ENCODE measurements around the gene CYTH1.
"Not testable (repeated sequence)": the region's sequence is repeated elsewhere in the genome, so short reads cannot be mapped to it uniquely, and the experiment has no call there.

Gene CYTH1

DNA sequence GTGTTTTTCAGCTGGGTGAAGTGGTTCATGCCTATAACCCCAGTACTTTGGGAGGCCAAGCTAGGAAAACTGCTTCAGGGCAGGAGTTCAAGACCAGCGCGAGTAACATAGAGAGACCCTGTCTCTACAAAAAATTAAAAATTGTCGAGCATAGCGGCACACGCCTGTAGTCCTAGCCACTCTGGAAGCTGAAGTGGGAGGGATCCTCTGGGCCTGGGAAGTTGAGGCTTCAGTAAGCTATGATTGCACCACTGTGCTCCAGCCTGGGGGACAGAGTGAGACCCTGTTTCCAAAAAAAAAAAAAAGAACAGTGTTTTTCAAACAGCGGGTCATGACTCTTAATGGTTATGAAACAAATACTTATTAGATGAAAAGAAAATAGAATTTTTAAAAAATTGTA lies 2.3 kb upstream of the CYTH1 start:
- H3K27ac Mint-ChIP-seq = peak overlapping the region; percentile 43
- H3K4me3 Mint-ChIP-seq = peak overlapping the region; percentile 66
- peaks cover 2% of the 10 kb centered on the region for H3K36me3 Mint-ChIP-seq
- H3K4me1 Mint-ChIP-seq = peaks cover 69% of the 10 kb centered on the region
- H3K9me3 Mint-ChIP-seq = no peaks in the 10 kb centered on the region
- H3K27me3 Mint-ChIP-seq = no peaks in the 10 kb centered on the region

DNA sequence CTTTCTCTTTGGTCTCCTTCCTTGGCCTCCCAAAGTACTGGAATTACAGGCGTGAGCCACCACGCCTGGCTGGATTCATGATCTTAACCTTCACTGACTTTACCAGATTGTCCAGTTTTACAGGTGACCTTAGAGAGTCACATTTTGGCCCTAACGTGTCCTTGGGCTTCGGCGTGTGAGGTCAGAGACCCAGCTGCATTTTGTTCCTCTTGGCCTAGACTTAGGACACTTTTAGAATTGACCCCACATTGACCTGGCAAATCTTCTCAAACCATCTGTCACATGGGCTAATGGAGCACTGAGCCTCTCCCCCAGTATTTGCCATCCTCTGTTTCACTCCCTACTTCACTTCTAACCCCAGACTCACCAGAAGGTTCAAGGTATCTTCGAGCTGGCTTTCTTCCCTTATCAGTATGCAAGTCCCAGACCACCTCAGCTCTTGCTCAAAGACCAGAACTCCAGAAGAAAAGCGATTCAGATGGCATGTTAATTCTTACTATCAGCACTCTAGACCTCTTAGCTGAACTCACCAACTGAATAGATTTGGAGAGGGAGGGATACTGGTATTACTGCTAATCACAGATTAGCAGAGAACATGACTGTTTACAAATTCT lies 1.7 kb upstream of the CYTH1 start:
- Mint-ChIP-seq H3K4me1 (peaks cover 69% of the 10 kb centered on the region), H3K4me3 (peak overlapping the region; percentile 66), H3K9me3 (no peaks in the 10 kb centered on the region), H3K27ac (peak overlapping the region; percentile 43), H3K27me3 (no peaks in the 10 kb centered on the region), H3K36me3 (peaks cover 2% of the 10 kb centered on the region)

DNA sequence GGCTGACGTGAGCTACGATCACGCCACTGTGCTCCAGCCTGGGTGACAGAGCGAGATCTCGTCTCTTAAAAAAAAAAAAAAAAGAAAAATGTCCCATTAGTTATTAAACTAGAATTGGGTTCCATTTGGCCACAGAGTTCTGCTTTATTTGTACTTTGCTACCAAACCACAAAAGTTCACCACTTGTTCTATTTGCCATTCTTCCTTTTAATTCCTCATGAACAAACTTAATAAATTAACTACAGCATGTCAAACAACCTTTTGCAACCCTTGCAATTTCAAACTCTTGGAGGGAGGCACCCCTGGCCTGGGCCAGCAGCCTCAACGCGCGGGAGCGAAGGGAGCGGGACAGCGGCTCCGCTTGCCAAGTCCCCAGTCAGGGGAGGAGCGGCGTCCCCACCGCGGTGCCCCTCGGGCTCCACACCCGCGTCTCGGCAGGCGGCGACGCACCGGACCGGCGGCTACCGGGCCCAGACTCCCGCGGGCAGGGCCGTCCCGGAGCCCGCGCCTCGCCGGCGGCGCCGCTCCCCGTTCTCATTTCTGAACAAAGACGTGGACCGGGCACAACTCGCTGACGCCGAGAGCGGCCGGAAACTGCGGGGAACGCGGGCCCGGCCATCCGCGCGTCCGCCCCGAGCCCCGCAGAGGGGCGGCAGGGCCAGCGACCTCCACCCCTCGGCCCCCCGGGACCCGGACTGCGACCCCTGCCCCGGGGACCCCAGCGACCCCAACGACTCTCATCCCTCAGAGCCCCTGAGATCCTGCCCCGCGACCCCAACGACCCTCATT lies 775 bp downstream of the CYTH1 start:
- Mint-ChIP-seq H3K4me3 (peak overlapping the region; percentile 85), H3K27me3 (no peaks in the 10 kb centered on the region), H3K36me3 (no peaks in the 10 kb centered on the region), H3K9me3 (no peaks in the 10 kb centered on the region), H3K4me1 (peaks cover 61% of the 10 kb centered on the region), H3K27ac (peak overlapping the region; percentile 95)

DNA sequence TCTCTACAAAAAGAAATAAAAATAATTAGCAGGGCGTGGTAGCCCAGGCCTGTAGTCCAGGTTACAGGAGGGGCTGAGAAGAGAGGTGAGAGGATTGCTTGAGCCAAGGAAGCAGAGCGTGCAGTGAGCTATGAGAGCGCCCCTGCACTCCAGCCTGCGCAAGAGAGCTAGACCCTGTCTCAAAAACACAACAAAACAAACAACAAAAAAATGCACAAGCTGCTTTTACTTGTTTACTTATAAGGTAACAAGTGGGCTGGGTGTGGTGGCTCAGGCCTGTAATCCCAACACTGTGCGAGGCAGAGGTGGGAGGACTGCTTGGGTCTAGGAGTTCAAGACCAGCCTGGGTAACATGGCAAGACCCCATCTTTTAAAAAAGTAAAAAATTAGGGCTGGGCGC lies 1.7 kb downstream of the CYTH1 start:
- no peaks in the 10 kb centered on the region for H3K27me3 Mint-ChIP-seq
- peak overlapping the region; percentile 95 for H3K27ac Mint-ChIP-seq
- no peaks in the 10 kb centered on the region for H3K36me3 Mint-ChIP-seq
- peaks cover 58% of the 10 kb centered on the region for H3K4me1 Mint-ChIP-seq
- H3K9me3 Mint-ChIP-seq = no peaks in the 10 kb centered on the region
- H3K4me3 Mint-ChIP-seq = peak overlapping the region; percentile 85

DNA sequence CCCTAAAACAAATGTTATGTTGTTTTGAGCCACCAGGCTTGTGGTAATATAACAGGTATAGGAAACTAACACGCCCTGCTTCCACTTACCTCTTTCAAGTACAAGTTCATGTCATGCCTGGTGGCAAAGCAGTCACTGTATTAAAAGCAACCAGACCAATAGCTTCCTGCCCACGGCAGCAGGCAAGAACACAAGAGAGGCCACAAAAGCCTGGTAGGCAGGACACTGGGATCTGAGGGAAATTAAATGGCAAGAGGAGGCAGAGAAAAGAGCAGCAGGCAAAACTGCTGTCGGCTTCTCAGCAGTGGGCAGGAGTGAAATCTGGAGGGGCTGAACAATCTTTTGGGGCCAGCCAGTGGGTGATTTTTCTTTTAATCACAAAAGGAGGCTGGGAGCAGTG lies 2.2 kb downstream of the CYTH1 start:
- peaks cover 58% of the 10 kb centered on the region for H3K4me1 Mint-ChIP-seq
- peak overlapping the region; percentile 85 for H3K4me3 Mint-ChIP-seq
- no peaks in the 10 kb centered on the region for H3K9me3 Mint-ChIP-seq
- no peaks in the 10 kb centered on the region for H3K36me3 Mint-ChIP-seq
- no peaks in the 10 kb centered on the region for H3K27me3 Mint-ChIP-seq
- peak overlapping the region; percentile 95 for H3K27ac Mint-ChIP-seq

DNA sequence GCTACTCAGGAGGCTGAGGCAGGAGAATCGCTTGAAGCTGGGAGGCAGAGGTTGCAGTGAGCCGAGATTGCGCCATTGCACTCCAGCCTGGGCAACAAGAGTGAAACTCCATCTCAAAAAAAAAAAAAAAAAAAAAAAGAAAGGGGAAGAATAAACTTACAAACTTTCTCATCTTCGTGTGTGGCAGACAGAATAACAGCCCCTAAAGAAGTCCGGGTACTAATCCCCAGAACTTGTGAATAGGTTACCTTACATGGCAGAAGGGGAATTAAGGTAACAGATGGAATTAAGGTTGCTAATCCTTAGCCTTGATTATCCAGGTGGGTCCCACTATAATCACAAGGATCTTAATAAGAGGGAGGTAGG lies 2.8 kb downstream of the CYTH1 start:
- H3K36me3 Mint-ChIP-seq, H3K27me3 Mint-ChIP-seq, H3K9me3 Mint-ChIP-seq: not testable (repeated sequence)
- H3K27ac Mint-ChIP-seq = peak overlapping the region; percentile 95
- H3K4me3 Mint-ChIP-seq = peak overlapping the region; percentile 85
- peaks cover 58% of the 10 kb centered on the region for H3K4me1 Mint-ChIP-seq

DNA sequence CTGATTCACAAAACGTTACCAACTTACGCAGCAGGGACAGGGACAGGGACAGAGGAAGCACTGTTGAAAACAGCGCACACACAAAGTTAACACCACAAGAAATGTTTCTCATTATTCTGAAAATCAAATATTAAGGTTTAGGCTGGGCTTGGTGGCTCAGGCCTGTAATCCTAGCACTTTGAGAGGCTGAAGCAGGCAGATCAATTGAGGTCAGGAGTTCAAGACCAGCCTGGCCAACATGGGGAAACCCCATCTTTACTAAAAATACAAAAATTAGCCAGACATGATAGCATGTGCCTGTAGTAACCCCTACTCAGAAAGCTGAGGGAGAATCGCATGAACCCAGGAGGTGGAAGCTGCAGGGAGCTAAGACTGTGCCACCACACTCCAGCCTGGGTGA lies 4.2 kb downstream of the CYTH1 start:
- Mint-ChIP-seq H3K27ac (peak overlapping the region; percentile 95), H3K4me3 (peak overlapping the region; percentile 77), H3K4me1 (peaks cover 55% of the 10 kb centered on the region), H3K27me3 (no peaks in the 10 kb centered on the region), H3K36me3 (no peaks in the 10 kb centered on the region), H3K9me3 (no peaks in the 10 kb centered on the region)

DNA sequence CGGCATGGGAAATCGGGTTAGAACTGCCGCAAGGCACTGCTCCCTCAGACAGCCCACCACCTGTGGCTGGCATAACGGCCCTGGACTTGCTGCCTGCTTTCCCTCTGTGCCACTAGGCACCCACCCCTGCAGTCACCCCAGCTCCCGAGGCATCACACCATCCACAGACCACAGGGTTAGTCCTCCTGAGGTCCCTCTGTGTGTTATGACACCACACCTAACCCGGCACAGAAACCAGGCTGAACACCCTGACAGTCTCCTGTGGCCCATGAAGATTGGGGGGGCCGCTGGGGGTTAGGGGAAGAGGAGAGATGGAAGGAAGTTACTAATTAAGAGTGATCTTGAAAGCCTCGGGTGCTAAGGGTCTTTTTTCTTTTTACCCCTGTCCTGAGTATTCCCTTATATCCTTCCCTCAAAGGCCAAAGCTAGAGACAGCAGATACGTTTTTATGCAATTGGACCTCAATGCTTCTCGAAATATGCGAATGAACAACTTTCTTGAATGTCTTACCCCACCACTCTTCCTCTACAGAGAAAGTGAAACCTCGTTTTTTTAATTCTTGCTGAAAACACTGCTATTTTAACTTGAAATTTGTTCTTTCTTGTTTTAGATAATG lies 7.0 kb downstream of the CYTH1 start:
- H3K4me3 Mint-ChIP-seq = peak overlapping the region; percentile 95
- H3K27ac Mint-ChIP-seq = peak overlapping the region; percentile 99
- H3K4me1 Mint-ChIP-seq = peaks cover 71% of the 10 kb centered on the region
- H3K9me3 Mint-ChIP-seq = no peaks in the 10 kb centered on the region
- H3K36me3 Mint-ChIP-seq = peaks cover 2% of the 10 kb centered on the region
- H3K27me3 Mint-ChIP-seq = no peaks in the 10 kb centered on the region

DNA sequence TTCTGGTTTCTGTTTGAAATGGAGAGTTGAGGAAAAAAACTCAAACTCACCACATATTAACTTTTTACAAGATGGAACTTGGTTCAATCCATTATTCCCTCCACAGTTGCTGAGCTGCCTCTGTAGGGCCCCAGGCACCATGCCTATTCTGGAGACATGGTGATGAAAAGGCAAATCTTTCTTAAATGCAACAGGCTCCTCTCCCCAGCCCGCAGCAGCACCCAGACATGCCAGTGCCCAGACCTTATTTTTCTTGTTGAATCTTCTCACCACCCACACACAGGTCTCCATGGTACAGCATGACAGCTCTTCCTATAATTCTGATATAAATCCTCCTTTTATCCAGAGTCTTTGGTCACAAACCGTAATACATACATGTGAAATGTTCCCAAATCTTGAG lies 7.6 kb downstream of the CYTH1 start:
- H3K4me1 Mint-ChIP-seq = peaks cover 65% of the 10 kb centered on the region
- peak overlapping the region; percentile 99 for H3K27ac Mint-ChIP-seq
- H3K9me3 Mint-ChIP-seq = no peaks in the 10 kb centered on the region
- H3K4me3 Mint-ChIP-seq = peak overlapping the region; percentile 95
- H3K36me3 Mint-ChIP-seq = peaks cover 2% of the 10 kb centered on the region
- no peaks in the 10 kb centered on the region for H3K27me3 Mint-ChIP-seq

DNA sequence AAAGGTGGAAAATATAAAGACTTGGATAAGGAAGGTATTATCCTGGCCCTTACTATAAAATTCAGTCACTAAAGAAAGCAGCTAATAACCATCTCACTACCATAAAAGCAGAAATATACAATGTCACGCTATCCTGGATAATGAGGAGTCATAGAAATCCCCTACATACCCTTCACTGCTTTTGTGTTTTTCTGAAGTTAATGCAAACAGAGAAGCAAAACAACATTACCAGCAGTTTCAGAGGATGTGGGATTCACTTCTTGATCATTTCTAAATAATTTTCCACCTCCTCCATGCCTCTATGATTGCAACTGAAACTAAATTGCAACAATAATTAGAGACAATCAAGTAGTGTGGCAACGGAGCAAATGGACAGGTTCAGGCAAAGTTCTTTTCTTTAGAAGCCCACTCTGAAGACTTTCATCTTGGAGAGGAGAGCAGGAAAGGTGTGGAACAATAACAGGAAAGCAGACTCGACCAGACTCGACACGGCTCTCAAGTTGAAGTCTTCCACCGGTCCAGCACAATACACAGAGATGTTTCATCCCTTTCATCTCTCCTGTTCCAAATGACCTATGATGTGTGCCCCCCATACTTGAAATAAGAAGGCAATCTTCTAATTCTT lies 10.2 kb downstream of the CYTH1 start:
- no peaks in the 10 kb centered on the region for H3K27me3 Mint-ChIP-seq
- peak overlapping the region; percentile 82 for H3K4me3 Mint-ChIP-seq
- no peaks in the 10 kb centered on the region for H3K9me3 Mint-ChIP-seq
- H3K4me1 Mint-ChIP-seq = peaks cover 48% of the 10 kb centered on the region
- peaks cover 2% of the 10 kb centered on the region for H3K36me3 Mint-ChIP-seq
- peak overlapping the region; percentile 98 for H3K27ac Mint-ChIP-seq

DNA sequence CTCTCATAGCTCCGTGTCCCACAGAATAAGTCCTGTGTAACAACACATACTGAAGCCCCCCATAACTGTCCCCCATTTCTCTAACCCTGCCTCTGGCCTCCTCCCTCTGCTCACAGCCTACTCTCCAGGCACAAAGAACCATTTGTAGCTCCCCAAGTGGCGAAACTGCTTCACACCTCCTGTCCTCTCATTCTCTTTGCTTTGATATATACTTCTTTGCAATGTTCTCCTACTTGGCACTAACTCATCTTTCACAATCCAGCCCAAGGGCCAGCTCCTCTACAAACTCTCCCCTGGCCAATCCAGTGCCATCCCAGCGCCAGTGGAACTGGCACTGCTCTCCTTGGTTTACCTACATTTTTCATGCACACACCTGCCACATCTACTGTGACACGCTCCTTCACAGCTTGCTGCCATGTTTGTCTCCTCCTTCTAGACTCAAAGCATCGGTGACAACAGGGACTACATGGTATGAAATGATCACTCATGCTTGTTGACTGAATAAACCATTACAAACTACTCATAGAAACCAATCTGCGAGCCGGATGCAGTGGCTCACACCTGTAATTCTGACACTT lies 12.8 kb downstream of the CYTH1 start:
- peaks cover 4% of the 10 kb centered on the region for H3K36me3 Mint-ChIP-seq
- peaks cover 38% of the 10 kb centered on the region for H3K4me1 Mint-ChIP-seq
- H3K27me3 Mint-ChIP-seq = no peaks in the 10 kb centered on the region
- no peaks in the 10 kb centered on the region for H3K9me3 Mint-ChIP-seq
- H3K4me3 Mint-ChIP-seq = no peak overlapping the region
- no peak overlapping the region for H3K27ac Mint-ChIP-seq

DNA sequence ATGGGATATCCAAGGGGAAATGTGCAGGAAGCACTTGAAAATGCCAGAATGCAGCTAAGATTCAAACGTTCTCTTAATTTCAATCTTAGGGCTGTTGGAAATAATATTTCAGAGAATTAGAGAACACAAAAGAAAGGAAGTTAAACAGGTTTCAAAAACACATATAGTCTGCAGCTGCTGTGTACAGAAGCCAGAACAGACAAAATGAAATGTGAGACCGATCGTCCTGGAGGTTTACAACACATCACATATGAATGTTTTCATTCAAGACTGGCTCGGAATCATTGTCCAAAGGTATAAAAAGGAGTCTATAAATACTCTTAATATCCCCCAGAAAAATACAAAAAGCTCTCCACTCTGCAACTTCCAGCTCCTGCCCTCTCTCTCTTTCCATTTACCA lies 14.3 kb downstream of the CYTH1 start:
- H3K4me1 Mint-ChIP-seq = peaks cover 40% of the 10 kb centered on the region
- no peak overlapping the region for H3K4me3 Mint-ChIP-seq
- H3K27me3 Mint-ChIP-seq = no peaks in the 10 kb centered on the region

DNA sequence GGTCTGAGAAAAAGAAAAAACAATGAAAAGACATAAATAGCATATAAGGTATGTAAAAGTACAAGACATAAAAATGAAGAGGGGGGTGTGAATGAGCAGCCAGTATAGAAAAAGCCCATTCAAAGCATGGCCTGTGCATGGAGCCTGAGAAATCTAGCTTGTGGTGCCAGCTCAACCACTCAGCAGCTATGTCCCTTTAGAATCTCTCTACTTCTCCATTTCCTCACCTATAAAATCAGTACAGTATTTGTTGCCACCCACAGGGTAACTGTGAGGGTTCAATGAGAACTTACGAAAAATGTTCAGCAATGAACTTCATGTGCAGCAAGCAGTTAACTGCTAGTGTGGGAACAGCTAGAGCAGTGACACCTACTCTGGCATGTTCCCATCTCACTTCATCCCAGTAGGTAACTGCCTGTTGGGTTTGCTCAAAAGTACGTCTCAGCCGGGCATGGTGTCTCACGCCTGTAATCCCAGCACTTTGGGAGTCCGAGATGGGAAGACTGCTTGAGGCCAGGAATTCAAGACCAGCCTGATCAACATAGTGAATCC lies 15.3 kb downstream of the CYTH1 start:
- no peaks in the 10 kb centered on the region for H3K27me3 Mint-ChIP-seq
- no peaks in the 10 kb centered on the region for H3K9me3 Mint-ChIP-seq
- no peak overlapping the region for H3K27ac Mint-ChIP-seq
- H3K36me3 Mint-ChIP-seq = peaks cover 4% of the 10 kb centered on the region
- no peak overlapping the region for H3K4me3 Mint-ChIP-seq
- peaks cover 40% of the 10 kb centered on the region for H3K4me1 Mint-ChIP-seq

More for the DNA sequence above, 14.3 kb downstream of the CYTH1 start:
- H3K36me3 Mint-ChIP-seq = peaks cover 4% of the 10 kb centered on the region
- H3K27ac Mint-ChIP-seq = no peak overlapping the region
- no peaks in the 10 kb centered on the region for H3K9me3 Mint-ChIP-seq

DNA sequence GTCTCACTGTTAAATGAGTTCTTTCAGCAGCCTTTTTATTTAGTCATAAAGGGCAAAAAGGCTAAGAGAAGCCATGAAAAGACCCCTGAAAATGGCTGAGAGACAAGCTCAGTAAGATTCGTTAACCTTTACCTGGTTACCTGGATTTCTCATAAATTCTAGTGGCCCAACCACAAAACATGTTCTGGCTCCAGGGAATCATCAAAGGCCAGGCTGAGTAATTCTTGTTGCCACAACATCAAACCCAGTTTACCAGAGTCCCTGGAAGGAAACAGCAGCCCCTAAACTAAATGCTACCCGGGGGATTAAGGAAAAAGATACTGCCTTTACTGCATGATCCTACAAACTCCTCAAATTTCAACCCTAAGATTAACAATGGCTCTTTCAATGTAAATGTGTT lies 15.8 kb downstream of the CYTH1 start:
- Mint-ChIP-seq H3K27ac (no peak overlapping the region), H3K4me3 (no peak overlapping the region), H3K9me3 (no peaks in the 10 kb centered on the region), H3K36me3 (peaks cover 3% of the 10 kb centered on the region), H3K27me3 (no peaks in the 10 kb centered on the region), H3K4me1 (peaks cover 42% of the 10 kb centered on the region)

DNA sequence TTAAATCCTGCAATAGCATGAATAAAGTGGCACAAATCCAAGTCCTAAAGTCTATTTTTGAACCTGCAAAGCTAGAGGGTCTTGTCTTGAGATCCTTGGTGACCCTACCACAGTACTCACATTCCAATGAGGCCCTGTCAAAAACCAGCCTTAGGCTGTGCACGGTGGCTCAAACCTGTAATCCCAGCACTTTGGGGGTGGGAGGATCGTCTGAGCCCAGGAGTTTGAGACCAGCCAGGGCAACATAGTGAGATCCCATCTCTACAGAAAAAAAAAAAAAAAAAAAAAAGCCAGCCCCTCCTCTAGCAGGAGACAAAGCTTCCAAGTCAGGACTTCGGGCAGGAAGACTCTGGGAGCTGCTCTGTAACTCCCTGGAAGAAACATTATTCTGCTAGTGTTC lies 16.3 kb downstream of the CYTH1 start:
- Mint-ChIP-seq H3K27ac (peak overlapping the region; percentile 83), H3K9me3 (no peaks in the 10 kb centered on the region), H3K27me3 (no peaks in the 10 kb centered on the region), H3K4me1 (peaks cover 43% of the 10 kb centered on the region), H3K4me3 (no peak overlapping the region), H3K36me3 (peaks cover 3% of the 10 kb centered on the region)
